MM.1S (cell line): ENCODE measurements around the gene THUMPD3.

ENCODE experiments used
- DNase-seq: peaks from one replicate; pipeline ENCODE4 v3.0.0-alpha.2; 2015
- H2AFZ ChIP-seq: fragments of 300-600 bp; sonication (generic); 2 replicates; pipeline ENCODE4 v1.6.0; 2016; ENCODE audit warnings: antibody characterized with exemption, low read length
- H3F3A ChIP-seq: fragments of 300-600 bp; sonication (generic); 2 replicates; pipeline ENCODE4 v1.6.1; 2016; ENCODE audit warnings: mild to moderate bottlenecking, antibody characterized with exemption, low read length, moderate library complexity, mixed read lengths; ENCODE audit not compliant: insufficient read depth
- H3K27ac ChIP-seq: fragments of 300-600 bp; sonication (generic); 2 replicates; pipeline ENCODE4 v1.5.1; 2016; ENCODE audit warnings: mild to moderate bottlenecking, low read length
- H3K27me3 ChIP-seq: fragments of 300-600 bp; sonication (generic); replicated peaks from 2 replicates; pipeline ENCODE4 v1.6.0; 2016; ENCODE audit warnings: low read length; ENCODE audit not compliant: insufficient read depth
- H3K36me3 ChIP-seq: fragments of 300-600 bp; sonication (generic); replicated peaks from 2 replicates; pipeline ENCODE4 v1.6.1; 2016; ENCODE audit warnings: mild to moderate bottlenecking, low read length, mixed read lengths; ENCODE audit not compliant: insufficient read depth
- H3K4me1 ChIP-seq: fragments of 300-600 bp; sonication (generic); 2 replicates; pipeline ENCODE4 v1.6.1; 2016; ENCODE audit warnings: low read length, mixed read lengths
- H3K4me2 ChIP-seq: fragments of 300-600 bp; sonication (generic); 2 replicates; pipeline ENCODE4 v1.6.0; 2016; ENCODE audit warnings: low read depth, low read length
- H3K4me3 ChIP-seq: fragments of 300-600 bp; sonication (generic); 2 replicates; pipeline ENCODE4 v1.5.1; 2016; ENCODE audit warnings: low read length, mixed read lengths
- H3K79me2 ChIP-seq: fragments of 300-600 bp; sonication (generic); 2 replicates; pipeline ENCODE4 v1.6.1; 2016; ENCODE audit warnings: mixed run types, low read length, mixed read lengths
- H3K9ac ChIP-seq: fragments of 300-600 bp; sonication (generic); 2 replicates; pipeline ENCODE4 v1.6.1; 2016; ENCODE audit warnings: low read length, mixed read lengths
- H3K9me2 ChIP-seq: fragments of 300-600 bp; sonication (generic); replicated peaks from 2 replicates; pipeline ENCODE4 v1.6.1; 2016; ENCODE audit warnings: mild to moderate bottlenecking, low read length, mixed read lengths; ENCODE audit not compliant: insufficient read depth
- H3K9me3 ChIP-seq: fragments of 300-600 bp; sonication (generic); replicated peaks from 2 replicates; pipeline ENCODE4 v1.6.1; 2016; ENCODE audit warnings: mild to moderate bottlenecking, low read length, mixed read lengths; ENCODE audit not compliant: insufficient read depth
- H4K20me1 ChIP-seq: fragments of 300-600 bp; sonication (generic); 2 replicates; pipeline ENCODE4 v1.6.1; 2016; ENCODE audit warnings: mild to moderate bottlenecking, low read length, moderate library complexity, mixed read lengths; ENCODE audit not compliant: insufficient read depth
- CTCF ChIP-seq: fragments of 300-600 bp; sonication (generic); IDR thresholded peaks from 2 replicates; pipeline ENCODE4 v1.5.1; 2016; ENCODE audit warnings: antibody characterized with exemption, low read length, mixed read lengths
- EZH2 ChIP-seq: fragments of 300-600 bp; sonication (generic); optimal IDR thresholded peaks from 2 replicates; pipeline ENCODE3; 2017; ENCODE audit warnings: low read depth, mild to moderate bottlenecking, antibody characterized with exemption, low read length, mixed read lengths
- EZH2phosphoT487 ChIP-seq: fragments of 300-600 bp; sonication (generic); IDR thresholded peaks from 2 replicates; pipeline ENCODE4 v1.6.1; 2018; ENCODE audit warnings: antibody characterized with exemption, low read length

The THUMPD3 gene

GRCh38 chr3:9414826-9415225, 52.0 kb downstream of the THUMPD3 start:
- Histone ChIP-seq H3K79me2 (peaks cover 100% of the 10 kb centered on the region), H4K20me1 (peaks cover 58% of the 10 kb centered on the region)

GRCh38 chr3:9415485-9416138, 52.8 kb downstream of the THUMPD3 start:
- Histone ChIP-seq H3K4me1 (no peaks in the 10 kb centered on the region), H3K4me2 (no peak overlapping the region)

More at GRCh38 chr3:9414826-9415225, 52.0 kb downstream of the THUMPD3 start:
- Histone ChIP-seq H3K4me2 (no peak overlapping the region), H3K27me3 (no peaks in the 10 kb centered on the region), H3K9ac (no peak overlapping the region), H3F3A (0 out of 2 replicates have a peak, but pooled peaks cover 3% of the 10 kb centered on the region), H3K36me3 (no peaks in the 10 kb centered on the region; the same call in 1 of the 2 replicates), H3K27ac (no peak overlapping the region), H3K4me3 (no peak overlapping the region), H3K9me3 (no peaks in the 10 kb centered on the region), H2AFZ (no peak overlapping the region), H3K4me1 (no peaks in the 10 kb centered on the region), H3K9me2 (no peaks in the 10 kb centered on the region)
- TF ChIP-seq CTCF (no peak), EZH2phosphoT487 (no peak), EZH2 (no peak)
- no peak for DNase-seq

GRCh38 chr3:9416139-9416780, 53.4 kb downstream of the THUMPD3 start:
- Histone ChIP-seq H4K20me1 (peaks cover 53% of the 10 kb centered on the region), H3K27me3 (no peaks in the 10 kb centered on the region), H3K9ac (no peak overlapping the region), H3K4me3 (no peak overlapping the region), H2AFZ (no peak overlapping the region), H3K27ac (no peak overlapping the region), H3K79me2 (peaks cover 100% of the 10 kb centered on the region), H3K36me3 (no peaks in the 10 kb centered on the region; the same call in 1 of the 2 replicates), H3K4me1 (no peaks in the 10 kb centered on the region), H3K9me3 (no peaks in the 10 kb centered on the region), H3K4me2 (no peak overlapping the region), H3K9me2 (no peaks in the 10 kb centered on the region), H3F3A (0 out of 2 replicates have a peak, but pooled peaks cover 3% of the 10 kb centered on the region)
- TF ChIP-seq EZH2 (no peak), CTCF (no peak), EZH2phosphoT487 (no peak)
- DNase-seq, result no peak

More at GRCh38 chr3:9415485-9416138, 52.8 kb downstream of the THUMPD3 start:
- H3K79me2 ChIP-seq, result peaks cover 100% of the 10 kb centered on the region
- no peaks in the 10 kb centered on the region for H3K27me3 ChIP-seq
- H3K9ac ChIP-seq, result no peak overlapping the region
- TF ChIP-seq EZH2, result no peak
- H3F3A ChIP-seq, result 0 out of 2 replicates have a peak, but pooled peaks cover 3% of the 10 kb centered on the region
- no peak overlapping the region for H3K27ac ChIP-seq
- H3K36me3 ChIP-seq, result no peaks in the 10 kb centered on the region; the same call in 1 of the 2 replicates
- H2AFZ ChIP-seq, result no peak overlapping the region
- no peaks in the 10 kb centered on the region for H3K9me2 ChIP-seq
- no peak for DNase-seq
- no peaks in the 10 kb centered on the region for H3K9me3 ChIP-seq
- peaks cover 53% of the 10 kb centered on the region for H4K20me1 ChIP-seq
- no peak overlapping the region for H3K4me3 ChIP-seq
